ENCODE results near the gene CNEP1R1.

The CNEP1R1 gene

GRCh38 chr16:50035468-50035992 is 10.5 kb downstream of the CNEP1R1 start:
- H3K27ac ChIP-seq, result no peak overlapping the region

GRCh38 chr16:50036426-50036825 is 11.4 kb downstream of the CNEP1R1 start:
- TF ChIP-seq ZFX (IDR thresholded peaks at IDR 0.05), result no peak
- TF ChIP-seq, protein P1, sequence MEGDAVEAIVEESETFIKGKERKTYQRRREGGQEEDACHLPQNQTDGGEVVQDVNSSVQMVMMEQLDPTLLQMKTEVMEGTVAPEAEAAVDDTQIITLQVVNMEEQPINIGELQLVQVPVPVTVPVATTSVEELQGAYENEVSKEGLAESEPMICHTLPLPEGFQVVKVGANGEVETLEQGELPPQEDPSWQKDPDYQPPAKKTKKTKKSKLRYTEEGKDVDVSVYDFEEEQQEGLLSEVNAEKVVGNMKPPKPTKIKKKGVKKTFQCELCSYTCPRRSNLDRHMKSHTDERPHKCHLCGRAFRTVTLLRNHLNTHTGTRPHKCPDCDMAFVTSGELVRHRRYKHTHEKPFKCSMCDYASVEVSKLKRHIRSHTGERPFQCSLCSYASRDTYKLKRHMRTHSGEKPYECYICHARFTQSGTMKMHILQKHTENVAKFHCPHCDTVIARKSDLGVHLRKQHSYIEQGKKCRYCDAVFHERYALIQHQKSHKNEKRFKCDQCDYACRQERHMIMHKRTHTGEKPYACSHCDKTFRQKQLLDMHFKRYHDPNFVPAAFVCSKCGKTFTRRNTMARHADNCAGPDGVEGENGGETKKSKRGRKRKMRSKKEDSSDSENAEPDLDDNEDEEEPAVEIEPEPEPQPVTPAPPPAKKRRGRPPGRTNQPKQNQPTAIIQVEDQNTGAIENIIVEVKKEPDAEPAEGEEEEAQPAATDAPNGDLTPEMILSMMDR (conservative IDR thresholded peaks at IDR 0.05), result no peak
- no peak overlapping the region for H3K27ac ChIP-seq

More at GRCh38 chr16:50035468-50035992, 10.5 kb downstream of the CNEP1R1 start:
- TF ChIP-seq, protein P1 (conservative IDR thresholded peaks at IDR 0.05), result no peak
- TF ChIP-seq ZFX (IDR thresholded peaks at IDR 0.05), result no peak

- TF ChIP-seq, protein P1 (conservative IDR thresholded peaks at IDR 0.05), result no peak
- no peak for TF ChIP-seq ZFX (IDR thresholded peaks at IDR 0.05)
- no peak overlapping the region for H3K27ac ChIP-seq
Measured at GRCh38 chr16:50037662-50038220, 12.7 kb downstream of the CNEP1R1 start.

- no peak for TF ChIP-seq ZFX (IDR thresholded peaks at IDR 0.05)
- TF ChIP-seq, protein P1 (conservative IDR thresholded peaks at IDR 0.05), result no peak
- H3K27ac ChIP-seq, result no peak overlapping the region
Measured at GRCh38 chr16:50038286-50038685, 13.3 kb downstream of the CNEP1R1 start.

DNA sequence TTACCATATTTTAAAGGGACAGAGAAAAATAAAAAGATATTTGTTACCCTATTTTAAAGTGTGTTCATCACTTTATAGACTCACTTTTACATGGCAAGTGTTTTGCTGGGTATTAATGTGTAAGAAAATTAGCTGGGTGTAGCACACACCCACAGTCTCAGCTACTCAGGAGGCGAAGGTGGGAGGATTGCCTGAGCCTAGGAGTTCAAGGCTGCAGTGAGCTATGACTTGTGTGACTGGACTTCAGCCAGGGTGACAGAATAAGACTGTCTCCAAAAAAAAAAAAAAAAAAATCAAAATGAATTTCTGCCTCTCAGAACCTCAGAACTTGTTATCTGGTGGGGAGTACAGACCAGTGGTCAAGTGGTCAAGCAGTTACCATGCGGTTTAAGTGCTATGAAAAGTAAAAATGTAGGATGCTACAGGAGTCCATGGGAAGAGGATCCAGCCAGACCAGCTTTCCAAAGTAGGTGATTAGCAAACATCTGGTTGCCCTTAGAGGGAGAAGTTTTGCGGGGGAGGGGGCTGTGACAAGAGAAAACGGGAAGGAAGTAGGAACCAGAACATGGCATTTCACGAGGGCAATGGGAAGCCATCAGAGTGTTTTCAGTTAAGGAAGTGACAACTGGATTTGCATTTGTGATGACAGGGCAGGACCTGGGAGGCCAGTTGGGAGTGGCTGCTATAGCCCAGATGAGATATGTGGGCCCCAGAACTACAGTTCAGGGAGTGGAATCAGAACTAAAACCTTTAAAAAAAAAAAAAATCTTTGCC is 13.9 kb downstream of the CNEP1R1 start:
- TF ChIP-seq ZFX (IDR thresholded peaks at IDR 0.05), result no peak
- TF ChIP-seq, protein P1 (conservative IDR thresholded peaks at IDR 0.05), result no peak
- no peak overlapping the region for H3K27ac ChIP-seq

- TF ChIP-seq, protein P1 (conservative IDR thresholded peaks at IDR 0.05), result no peak
- no peak for TF ChIP-seq ZFX (IDR thresholded peaks at IDR 0.05)
- no peak overlapping the region for H3K27ac ChIP-seq
Measured at GRCh38 chr16:50040018-50040417, 15.0 kb downstream of the CNEP1R1 start.

- no peak overlapping the region for H3K27ac ChIP-seq
- TF ChIP-seq ZFX (IDR thresholded peaks at IDR 0.05), result no peak
- TF ChIP-seq, protein P1 (conservative IDR thresholded peaks at IDR 0.05), result no peak
Measured at GRCh38 chr16:50040710-50041109, 15.7 kb downstream of the CNEP1R1 start.

Measured in C4-2B (cell line).